ENCODE results near the gene MED17.
"Not testable (repeated sequence)": the region's sequence is repeated elsewhere in the genome, so short reads cannot be mapped to it uniquely, and the experiment has no call there.

The MED17 gene

GRCh38 chr11:93757924-93758865 lies 25.9 kb upstream of the MED17 start:
- DNase-seq (ENCODE audit: low spot score), result no peak

GRCh38 chr11:93759123-93759522 lies 25.0 kb upstream of the MED17 start:
- not testable (repeated sequence) for DNase-seq (ENCODE audit: low spot score)

- DNase-seq (ENCODE audit: low spot score), result no peak
Observed at GRCh38 chr11:93761910-93762309, 22.2 kb upstream of the MED17 start.

- DNase-seq (ENCODE audit: low spot score), result no peak
Observed at GRCh38 chr11:93765551-93765950, 18.5 kb upstream of the MED17 start.

DNA sequence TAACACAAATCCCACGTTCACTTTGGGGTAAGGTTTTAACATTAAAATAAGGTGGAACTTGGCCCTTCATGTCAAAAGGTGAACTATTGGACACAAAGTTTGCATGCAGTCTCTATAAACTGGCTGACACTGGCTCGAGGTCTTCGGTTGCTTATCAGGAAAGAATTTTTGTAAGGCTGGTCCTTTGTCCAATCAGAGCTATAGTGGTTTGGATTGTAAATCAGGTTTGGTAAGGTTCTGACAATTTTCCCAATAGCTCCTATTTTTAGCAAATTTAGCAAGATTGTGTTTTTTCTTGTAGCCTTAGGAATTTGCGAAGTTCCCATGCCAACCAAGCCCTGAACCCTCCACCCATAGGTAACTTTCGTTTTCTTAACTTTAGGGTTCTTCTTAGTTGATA lies 17.6 kb upstream of the MED17 start:
- DNase-seq (ENCODE audit: low spot score), result no peak

DNA sequence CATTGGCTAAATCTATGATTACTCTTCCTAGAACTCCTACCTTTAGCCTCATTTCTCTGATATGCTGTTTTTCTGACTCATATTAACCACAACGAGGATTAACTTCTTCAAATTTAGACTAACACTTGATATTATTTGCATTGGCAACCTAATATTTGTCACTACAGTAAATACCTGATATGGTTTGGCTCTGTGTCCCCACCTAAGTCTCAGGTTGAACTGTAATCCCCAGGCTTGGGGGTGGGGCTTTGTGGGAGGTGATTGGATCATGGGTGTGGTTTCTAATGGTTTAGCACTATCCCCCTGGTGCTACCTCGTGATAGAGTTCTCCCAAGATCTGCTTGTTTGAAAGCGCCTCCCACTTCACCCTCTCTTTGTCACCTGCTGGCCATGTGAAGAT lies 17.1 kb upstream of the MED17 start:
- no peak for DNase-seq (ENCODE audit: low spot score)

GRCh38 chr11:93770160-93770559 lies 13.9 kb upstream of the MED17 start:
- DNase-seq (ENCODE audit: low spot score), result no peak

DNA sequence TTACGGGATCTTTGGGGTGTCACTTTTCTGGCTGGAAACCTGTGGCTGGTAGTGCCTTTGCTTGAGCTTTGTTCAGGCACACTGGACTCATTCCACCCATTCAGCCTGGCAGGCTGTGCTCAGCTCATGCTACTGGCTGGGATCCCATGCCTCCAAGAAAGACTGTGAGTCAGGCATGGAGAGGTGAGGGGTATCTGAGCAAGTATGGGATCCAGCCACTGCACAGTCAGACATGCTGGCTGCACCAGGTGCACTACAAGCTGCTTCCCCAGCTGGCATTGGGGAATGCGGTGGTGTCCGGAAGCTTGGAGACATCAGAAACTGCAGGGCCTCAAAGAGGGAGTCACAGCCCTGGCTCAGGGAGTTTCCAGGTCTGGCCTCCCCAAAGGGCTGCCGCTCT lies 12.0 kb upstream of the MED17 start:
- DNase-seq (ENCODE audit: low spot score), result no peak

- no peak for DNase-seq (ENCODE audit: low spot score)
Observed at GRCh38 chr11:93773045-93773477, 11.0 kb upstream of the MED17 start.

DNA sequence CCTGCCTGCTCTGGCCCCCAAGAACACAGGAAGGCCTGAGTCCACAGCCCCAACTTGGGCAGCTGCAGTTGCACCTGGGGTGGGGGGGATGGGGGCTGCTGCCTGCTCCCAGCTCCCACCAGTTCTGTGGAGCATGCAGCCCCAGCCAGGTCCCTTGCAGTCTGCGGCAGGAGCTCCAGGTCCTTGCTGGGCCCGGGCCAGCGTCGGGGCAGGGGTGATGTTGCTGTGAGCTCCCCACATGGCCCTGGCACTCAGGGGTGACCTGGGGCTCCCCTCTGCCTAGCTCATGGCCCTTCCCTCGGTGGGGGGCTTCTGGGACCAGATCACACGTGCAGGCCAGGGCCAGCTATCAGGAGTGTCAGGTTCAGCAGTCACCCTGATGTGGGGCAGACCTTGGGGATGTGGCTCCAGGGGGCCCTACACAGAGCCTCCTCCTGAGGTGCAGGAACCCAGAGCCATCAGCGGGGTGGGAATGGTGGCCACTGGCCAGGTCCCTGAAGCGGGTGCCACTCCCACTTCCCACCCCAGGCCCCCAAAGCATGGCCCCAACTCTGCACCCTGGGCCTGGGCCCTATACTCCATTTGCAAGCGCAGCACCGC lies 10.4 kb upstream of the MED17 start:
- DNase-seq (ENCODE audit: low spot score), result no peak

DNA sequence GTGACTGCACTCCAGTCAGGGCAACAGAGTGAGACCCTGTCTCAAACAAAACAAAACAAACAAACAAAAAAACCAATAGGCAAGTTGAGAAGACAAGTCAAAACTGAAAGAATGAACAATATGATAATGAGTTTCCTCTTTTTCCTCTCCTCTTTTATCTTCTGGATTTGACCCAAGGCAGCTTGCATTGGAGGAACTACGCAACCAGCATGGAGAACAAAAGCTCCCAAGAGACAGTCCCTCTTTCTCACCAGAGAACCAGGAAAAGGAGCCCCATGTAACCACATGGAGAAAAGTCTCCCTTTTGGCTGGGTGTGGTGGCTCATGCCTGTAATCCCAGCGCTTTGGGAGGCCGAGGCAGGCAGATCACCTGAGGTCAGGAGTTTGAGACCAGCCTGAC lies 9.5 kb upstream of the MED17 start:
- DNase-seq (ENCODE audit: low spot score), result not testable (repeated sequence)

- DNase-seq (ENCODE audit: low spot score), result no peak
Observed at GRCh38 chr11:93775289-93775688, 8.8 kb upstream of the MED17 start.

DNA sequence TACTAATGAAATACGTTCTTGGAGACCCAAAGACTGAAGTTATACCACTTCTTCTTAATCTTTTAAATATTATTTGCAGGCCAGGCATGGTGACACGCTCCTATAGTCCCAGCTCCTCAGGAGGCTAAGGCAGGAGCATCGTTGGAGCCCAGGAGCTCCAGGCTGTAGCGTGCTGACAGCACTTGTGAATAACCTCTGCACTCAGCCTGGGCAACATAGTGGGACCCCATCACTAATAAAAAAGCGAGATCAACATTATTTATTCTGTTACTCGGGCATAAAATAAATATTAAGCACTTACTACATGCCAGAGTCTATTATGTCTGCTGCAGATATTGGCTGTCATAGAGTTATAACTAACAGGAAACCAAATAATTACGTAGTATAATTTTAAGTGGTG lies 720 bp upstream of the MED17 start:
- DNase-seq (ENCODE audit: low spot score), result no peak

GRCh38 chr11:93783765-93784144 lies 327 bp upstream of the MED17 start:
- DNase-seq (ENCODE audit: low spot score), result no peak

- DNase-seq (ENCODE audit: low spot score), result no peak
Observed at GRCh38 chr11:93784935-93785360, 866 bp downstream of the MED17 start.

GRCh38 chr11:93791493-93791892 lies 7.4 kb downstream of the MED17 start:
- DNase-seq (ENCODE audit: low spot score), result no peak

DNA sequence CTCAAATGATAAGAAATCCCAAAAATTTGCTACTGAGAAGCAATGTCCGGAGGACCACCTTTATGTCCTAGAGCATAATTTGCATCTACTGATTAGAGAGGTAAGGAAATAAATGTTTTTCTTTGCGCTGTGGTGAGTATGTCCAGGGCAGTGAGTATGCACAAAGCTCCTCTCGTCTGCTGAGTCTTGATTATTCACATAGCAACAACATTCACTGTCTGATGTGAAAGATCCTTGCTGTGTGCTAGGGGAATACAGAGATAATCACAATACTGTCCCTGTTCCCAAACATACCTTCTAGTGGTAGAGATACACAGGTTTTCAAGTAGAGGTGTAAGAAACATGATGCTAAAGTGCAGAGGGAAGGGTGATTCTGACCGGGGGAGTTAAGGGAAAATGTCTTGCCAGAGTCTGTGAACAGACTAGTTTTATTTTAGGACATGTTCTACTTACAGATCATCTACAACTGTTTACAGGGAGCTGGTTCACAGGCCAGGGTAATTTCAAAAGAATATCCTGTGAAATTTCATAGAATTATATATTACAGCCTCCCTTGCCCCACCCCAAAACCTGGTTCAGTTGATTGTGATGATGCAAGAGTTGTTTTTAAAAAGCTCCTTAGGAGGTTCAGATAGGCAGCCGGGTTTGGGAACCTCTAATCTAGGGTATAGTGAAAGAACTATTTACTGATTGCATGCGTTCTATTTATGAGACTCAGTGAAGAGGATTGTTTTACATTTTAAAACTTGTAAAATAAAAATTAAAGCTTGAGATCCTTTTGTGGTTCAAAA lies 12.6 kb downstream of the MED17 start:
- DNase-seq (ENCODE audit: low spot score), result no peak

- no peak for DNase-seq (ENCODE audit: low spot score)
Observed at GRCh38 chr11:93801366-93801765, 17.3 kb downstream of the MED17 start.

- no peak for DNase-seq (ENCODE audit: low spot score)
Observed at GRCh38 chr11:93804879-93805278, 20.8 kb downstream of the MED17 start.

DNA sequence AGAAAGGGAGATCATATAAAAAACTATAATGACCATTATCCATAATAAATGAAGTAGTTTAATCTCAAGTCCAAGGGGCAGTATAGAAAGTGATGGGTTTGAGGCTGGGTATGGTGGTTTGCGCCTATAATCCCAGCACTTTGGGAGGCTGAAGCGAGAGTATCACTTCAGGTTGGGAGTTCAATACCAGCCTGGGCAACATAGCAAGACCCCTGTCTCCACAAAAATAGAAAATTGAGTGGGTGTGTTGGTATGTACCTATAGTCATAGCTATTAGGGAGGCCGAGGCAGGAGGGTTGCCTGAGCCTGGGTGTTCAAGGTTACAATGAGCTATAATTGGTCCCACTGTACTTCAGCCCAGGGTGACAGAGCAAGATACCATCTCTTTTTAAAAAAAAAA lies 23.9 kb downstream of the MED17 start:
- no peak for DNase-seq (ENCODE audit: low spot score)

DNA sequence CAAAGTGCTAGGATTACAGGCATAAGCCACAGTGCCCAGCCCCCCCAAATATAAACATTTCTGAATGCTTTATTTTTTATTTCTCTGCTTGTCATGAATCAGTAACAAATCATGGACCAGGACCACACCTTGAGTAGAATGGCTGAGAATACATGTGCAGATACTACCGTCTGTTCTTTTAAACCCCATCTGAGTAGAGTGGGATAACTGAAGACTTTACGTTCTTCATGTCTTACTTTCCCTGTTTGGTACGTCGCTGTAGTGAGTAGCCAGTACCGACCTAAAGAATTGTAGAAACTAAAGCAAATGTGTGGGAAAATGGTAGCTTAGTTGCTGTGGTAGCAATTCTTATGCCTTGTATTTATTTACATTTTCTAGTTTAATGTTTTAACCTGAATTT lies 29.9 kb downstream of the MED17 start:
- DNase-seq (ENCODE audit: low spot score), result no peak

- DNase-seq (ENCODE audit: low spot score), result no peak
Observed at GRCh38 chr11:93814966-93815633, 31.0 kb downstream of the MED17 start.

All from pons (tissue), 1 donor.